CD14-positive monocyte (primary cell): Measurements from ENCODE around the gene NRF1. TPM values are rescaled to one million over a fixed set of nuclear protein-coding genes. Genes with fewer than 3 reads are reported as not detected.

Experiments used
- DNase-seq, 3 donors: peaks; one replicate each; pipeline ENCODE4 v3.0.0-alpha.2; 2011 to 2022
- H2AFZ ChIP-seq: 2 replicates; pipeline ENCODE4 v1.6.0; 2012; ENCODE audit warnings: mild to moderate bottlenecking, low read depth, low read length, inconsistent platforms; ENCODE audit not compliant: insufficient read depth, poor library complexity, severe bottlenecking
- H3K27ac ChIP-seq, 2 donors: 1 replicate in 1 of 2; 2 replicates in 1 of 2; pipeline ENCODE4 v1.5.1; 2012 to 2013; ENCODE audit warnings: low read length in 2 of 2, control low read depth in 1 of 2, inconsistent platforms in 1 of 2, low read depth in 1 of 2, mild to moderate bottlenecking in 1 of 2
- H3K27me3 ChIP-seq, 2 donors: one replicate each; pipeline versions ENCODE4 v1.6.0 to v1.6.1; 2011 to 2013; ENCODE audit warnings: low read length in 2 of 2; ENCODE audit not compliant: control insufficient read depth in 2 of 2, insufficient read depth in 2 of 2
- H3K36me3 ChIP-seq, 2 donors: replicated peaks in 1 of 2; 1 replicate in 1 of 2; 2 replicates in 1 of 2; pipeline versions ENCODE4 v1.5.1 to v1.6.1; 2012 to 2013; ENCODE audit warnings: low read length in 2 of 2, control low read depth in 1 of 2, inconsistent platforms in 1 of 2, mild to moderate bottlenecking in 1 of 2; ENCODE audit not compliant: insufficient read depth in 2 of 2, control insufficient read depth in 1 of 2
- H3K4me1 ChIP-seq, 2 donors: 1 replicate in 1 of 2; 2 replicates in 1 of 2; pipeline versions ENCODE4 v1.5.1 to v1.6.1; 2012 to 2013; ENCODE audit warnings: low read length in 2 of 2, control low read depth in 1 of 2, inconsistent platforms in 1 of 2, mild to moderate bottlenecking in 1 of 2, moderate library complexity in 1 of 2; ENCODE audit not compliant: insufficient read depth in 2 of 2, control insufficient read depth in 1 of 2
- H3K4me2 ChIP-seq: replicated peaks from 2 replicates; pipeline ENCODE3; 2012; ENCODE audit warnings: low read length, moderate library complexity, mild to moderate bottlenecking; ENCODE audit not compliant: poor library complexity, severe bottlenecking; ENCODE audit errors: extremely low read depth
- H3K4me3 ChIP-seq, 3 experiments: fragments of 200-600 bp in 1 of 3; sonication (generic) in 1 of 3; replicated peaks in 1 of 3; 1 replicate in 2 of 3; 2 replicates in 1 of 3; pipeline ENCODE4 v1.5.1; 2011 to 2013; ENCODE audit warnings: low read length in 3 of 3, mild to moderate bottlenecking in 3 of 3, control low read depth in 2 of 3, low read depth in 2 of 3, inconsistent platforms in 1 of 3, moderate library complexity in 1 of 3
- H3K79me2 ChIP-seq: 2 replicates; pipeline ENCODE4 v1.6.0; 2012; ENCODE audit warnings: mild to moderate bottlenecking, control low read depth, inconsistent platforms, low read length, moderate library complexity; ENCODE audit not compliant: insufficient read depth
- H3K9ac ChIP-seq: 2 replicates; pipeline ENCODE4 v1.6.0; 2017; ENCODE audit warnings: low read length, mild to moderate bottlenecking; ENCODE audit not compliant: insufficient read depth, poor library complexity, severe bottlenecking
- H3K9me3 ChIP-seq, 2 donors: replicated peaks in 1 of 2; 1 replicate in 1 of 2; 2 replicates in 1 of 2; pipeline versions ENCODE4 v1.5.1 to v1.6.1; 2012 to 2013; ENCODE audit warnings: low read length in 2 of 2, control low read depth in 1 of 2; ENCODE audit not compliant: control insufficient read depth in 1 of 2, insufficient read depth in 1 of 2
- H4K20me1 ChIP-seq: 2 replicates; pipeline ENCODE4 v1.6.0; 2012; ENCODE audit warnings: mild to moderate bottlenecking, low read length, control low read depth, moderate library complexity; ENCODE audit not compliant: insufficient read depth
- H3K27ac Mint-ChIP-seq, 7 donors: one replicate each; pipeline ENCODE4 v1.8.0; 2020; ENCODE audit warnings: mild to moderate bottlenecking in 7 of 7, mixed read lengths in 7 of 7, moderate library complexity in 6 of 7, inconsistent platforms in 2 of 7
- H3K27me3 Mint-ChIP-seq, 3 donors: one replicate each; pipeline ENCODE4 v1.8.0; 2021 to 2022; ENCODE audit warnings: low read depth in 3 of 3, mild to moderate bottlenecking in 3 of 3, mixed read lengths in 3 of 3, moderate library complexity in 3 of 3, inconsistent platforms in 1 of 3
- H3K36me3 Mint-ChIP-seq, 2 donors: one replicate each; pipeline ENCODE4 v1.8.0; 2020; ENCODE audit warnings: mixed read lengths in 2 of 2, inconsistent platforms in 1 of 2, mild to moderate bottlenecking in 1 of 2
- H3K4me1 Mint-ChIP-seq: one replicate; pipeline ENCODE4 v1.8.0; 2020; ENCODE audit warnings: mild to moderate bottlenecking, mixed read lengths
- H3K4me3 Mint-ChIP-seq, 2 donors: one replicate each; pipeline ENCODE4 v1.8.0; 2020; ENCODE audit warnings: mild to moderate bottlenecking in 2 of 2, mixed read lengths in 2 of 2, moderate library complexity in 1 of 2
- H3K9me3 Mint-ChIP-seq, 7 donors: one replicate each; pipeline ENCODE4 v1.8.0; 2020 to 2022; ENCODE audit warnings: mixed read lengths in 7 of 7, mild to moderate bottlenecking in 6 of 7, moderate library complexity in 6 of 7, inconsistent platforms in 2 of 7
- CTCF ChIP-seq: fragments of 200-600 bp; IDR thresholded peaks from one replicate; pipeline ENCODE4 v1.8.0; 2022; ENCODE audit warnings: antibody characterized with exemption, mild to moderate bottlenecking
- WGBS: methylation state at CpG from one replicate; pipeline ENCODE4 v1.1.5; 2013; ENCODE audit warnings: missing lambda C conversion rate; ENCODE audit not compliant: insufficient coverage; 5-methylcytosine and 5-hydroxymethylcytosine counted together
- intact Hi-C, 2 donors: fragments of 100-400 bp; cut with micrococcal nuclease; formaldehyde crosslinking; loops; one replicate each; pipeline versions ENCODE4 v1.15.0 to v1.15.1; 2023
- polyA plus RNA-seq, 3 donors: library from polyadenylated mRNA; depleted of rRNA in 1 of 3; unstranded in 2 of 3; stranded (reverse) in 1 of 3; fragments of 300-500 nt in 2 of 3; fragments of >200 nt in 1 of 3; fragmentation: Illumina TruSeq in 2 of 3; gene quantifications; 1 replicate in 2 of 3; 2 replicates in 1 of 3; pipeline ENCODE4 v1.2.3, GENCODE V29; 2012 to 2021

The NRF1 gene
- polyA plus RNA-seq, 3 donors: 5.1 to 14.0 (median 7.7) TPM

GRCh38 chr7:129567377-129567776, 44.1 kb upstream of the NRF1 start:
- H3K27me3 ChIP-seq: no peaks in the 10 kb centered on the region
- Mint-ChIP-seq H3K9me3 (peaks cover 0 to 3% (median 0%) of the 10 kb centered on the region in 7 donors), H3K27me3 (peaks cover 0 to 5% (median 3%) of the 10 kb centered on the region in 3 donors), H3K36me3 (peaks cover 0 to 3% of the 10 kb centered on the region in 2 donors), H3K4me3 (no peak overlapping the region), H3K27ac (peak overlapping the region in 1 of 7 donors; percentile 47), H3K4me1 (peaks cover 37% of the 10 kb centered on the region)
- TF ChIP-seq CTCF: no peak
- H3K4me1 ChIP-seq: peaks cover 23 to 26% of the 10 kb centered on the region in 2 donors
- no peak overlapping the region for H2AFZ ChIP-seq
- no peaks in the 10 kb centered on the region for H4K20me1 ChIP-seq
- no peaks in the 10 kb centered on the region for H3K79me2 ChIP-seq
- no peak overlapping the region for H3K4me2 ChIP-seq
- no peak for DNase-seq
- H3K27ac ChIP-seq: no peak overlapping the region
- no peaks in the 10 kb centered on the region for H3K9me3 ChIP-seq
- H3K9ac ChIP-seq: no peak overlapping the region
- 89% methylated on average over 3 of the region's 3 CpGs for WGBS
- no peaks in the 10 kb centered on the region for H3K36me3 ChIP-seq
- H3K4me3 ChIP-seq: no peak overlapping the region
- intact Hi-C loops: no loop called here

DNA sequence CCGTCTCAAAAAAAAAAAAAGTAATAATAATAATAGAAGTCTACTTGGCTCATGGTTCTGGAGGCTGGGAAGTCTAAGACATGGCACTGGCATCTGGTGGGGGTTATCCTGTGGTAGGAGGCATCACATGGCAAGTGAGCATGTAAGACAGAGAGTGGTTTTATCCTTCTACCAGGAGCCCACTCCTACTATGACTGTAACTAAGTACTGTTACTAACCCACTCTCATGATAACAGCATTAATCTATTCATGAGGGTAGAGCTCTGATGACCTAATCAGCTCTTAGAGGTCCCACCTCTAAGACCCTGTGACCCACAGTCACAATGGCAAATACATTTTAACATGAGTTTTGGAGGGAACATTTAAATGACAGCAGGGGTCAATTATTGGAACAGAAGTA, 43.3 kb upstream of the NRF1 start:
- no peak overlapping the region for H3K4me3 Mint-ChIP-seq
- no peaks in the 10 kb centered on the region for H3K27me3 ChIP-seq
- H3K79me2 ChIP-seq: no peaks in the 10 kb centered on the region
- H3K9me3 Mint-ChIP-seq: peaks cover 0 to 3% (median 0%) of the 10 kb centered on the region in 7 donors
- H3K4me1 Mint-ChIP-seq: peaks cover 31% of the 10 kb centered on the region
- no peak overlapping the region for H3K9ac ChIP-seq
- H3K27ac ChIP-seq: no peak overlapping the region
- H3K36me3 Mint-ChIP-seq: peaks cover 0 to 3% of the 10 kb centered on the region in 2 donors
- peaks cover 0 to 5% (median 3%) of the 10 kb centered on the region in 3 donors for H3K27me3 Mint-ChIP-seq
- TF ChIP-seq CTCF: no peak
- no peaks in the 10 kb centered on the region for H3K36me3 ChIP-seq
- H3K4me1 ChIP-seq: peaks cover 17 to 19% of the 10 kb centered on the region in 2 donors
- H3K4me2 ChIP-seq: no peak overlapping the region
- no peak overlapping the region for H3K4me3 ChIP-seq
- H3K9me3 ChIP-seq: no peaks in the 10 kb centered on the region
- no peak overlapping the region for H2AFZ ChIP-seq
- intact Hi-C loops: no loop called here
- no peak overlapping the region for H3K27ac Mint-ChIP-seq
- no CpG with 5 or more reads among the region's 1 CpG for WGBS
- DNase-seq: no peak
- H4K20me1 ChIP-seq: no peaks in the 10 kb centered on the region
